ENCODE results near the gene STARD9. TPM values are rescaled to one million over a fixed set of nuclear protein-coding genes. Genes with fewer than 3 reads are reported as not detected.

STARD9 gene
- total and polyA plus RNA-seq, 2 donors from 2014 or later: 1.1 to 7.2 TPM

DNA sequence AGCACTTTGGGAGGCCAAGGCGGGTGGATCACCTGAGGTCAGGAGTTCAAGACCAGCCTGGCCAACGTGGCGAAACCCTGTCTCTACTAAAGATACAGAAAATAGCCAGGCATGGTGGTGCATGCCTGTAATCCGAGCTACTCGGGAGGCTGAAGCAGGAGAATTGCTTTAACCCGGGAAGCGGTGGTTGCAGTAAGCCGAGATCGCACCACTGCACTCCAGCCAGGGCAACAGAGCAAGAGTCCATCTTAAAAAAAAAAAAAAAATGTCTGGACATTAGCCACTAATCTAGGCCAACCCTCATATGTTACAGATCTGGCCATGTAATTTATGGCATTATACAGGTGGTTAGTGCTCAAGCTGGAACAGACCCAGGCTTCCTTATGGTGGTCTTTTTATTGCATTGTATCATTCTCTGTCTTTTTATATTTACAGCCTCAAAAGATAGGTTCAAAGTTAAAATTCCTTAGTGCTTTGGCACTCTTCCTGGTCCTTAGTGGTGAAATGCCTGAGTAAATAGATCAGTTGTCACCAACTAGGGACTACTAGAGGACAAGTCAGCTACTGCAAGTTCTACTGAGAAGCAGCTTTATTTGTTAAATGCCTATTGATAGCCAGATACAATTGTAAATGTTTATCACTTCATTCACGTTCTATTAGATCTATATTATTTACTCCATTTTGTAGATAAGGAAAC, 16.0 kb downstream of the STARD9 start:
- TF ChIP-seq, protein P1, sequence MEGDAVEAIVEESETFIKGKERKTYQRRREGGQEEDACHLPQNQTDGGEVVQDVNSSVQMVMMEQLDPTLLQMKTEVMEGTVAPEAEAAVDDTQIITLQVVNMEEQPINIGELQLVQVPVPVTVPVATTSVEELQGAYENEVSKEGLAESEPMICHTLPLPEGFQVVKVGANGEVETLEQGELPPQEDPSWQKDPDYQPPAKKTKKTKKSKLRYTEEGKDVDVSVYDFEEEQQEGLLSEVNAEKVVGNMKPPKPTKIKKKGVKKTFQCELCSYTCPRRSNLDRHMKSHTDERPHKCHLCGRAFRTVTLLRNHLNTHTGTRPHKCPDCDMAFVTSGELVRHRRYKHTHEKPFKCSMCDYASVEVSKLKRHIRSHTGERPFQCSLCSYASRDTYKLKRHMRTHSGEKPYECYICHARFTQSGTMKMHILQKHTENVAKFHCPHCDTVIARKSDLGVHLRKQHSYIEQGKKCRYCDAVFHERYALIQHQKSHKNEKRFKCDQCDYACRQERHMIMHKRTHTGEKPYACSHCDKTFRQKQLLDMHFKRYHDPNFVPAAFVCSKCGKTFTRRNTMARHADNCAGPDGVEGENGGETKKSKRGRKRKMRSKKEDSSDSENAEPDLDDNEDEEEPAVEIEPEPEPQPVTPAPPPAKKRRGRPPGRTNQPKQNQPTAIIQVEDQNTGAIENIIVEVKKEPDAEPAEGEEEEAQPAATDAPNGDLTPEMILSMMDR (IDR thresholded peaks at IDR 0.05; ENCODE audit: borderline replicate concordance, extremely low read depth, insufficient read depth): peak; percentile 43
- no peaks in the 10 kb centered on the region for H3K36me3 ChIP-seq (ENCODE audit: control insufficient read depth in 2 of 3, insufficient read depth in 3 of 3, low read length in 3 of 3)
- no peak overlapping the region for H3K9ac ChIP-seq (ENCODE audit: low read length in 3 of 3)
- FAIRE-seq: peak; percentile 33
- intact Hi-C loops (cut with DNase I): no loop called here
- no peak overlapping the region for H3K27ac ChIP-seq (ENCODE audit: low read depth in 2 of 2, low read length in 2 of 2)
- no peaks in the 10 kb centered on the region for H3K4me1 ChIP-seq (ENCODE audit: control insufficient read depth in 2 of 3, insufficient read depth in 2 of 3, low read depth in 1 of 3, low read length in 3 of 3)
- no peak overlapping the region for H3K4me3 ChIP-seq (ENCODE audit: low read length in 3 of 3)
- H3K27me3 ChIP-seq (ENCODE audit: control insufficient read depth, insufficient read depth, low read length): no peaks in the 10 kb centered on the region
- DNase-seq: peak in 1 of 5 donors; percentile 57
- H3K9me3 ChIP-seq (ENCODE audit: control insufficient read depth in 2 of 3, insufficient read depth in 1 of 3, low read length in 3 of 3): no peaks in the 10 kb centered on the region

GRCh38 chr15:42592716-42593115, 17.3 kb downstream of the STARD9 start:
- H3K4me1 ChIP-seq (ENCODE audit: control insufficient read depth in 2 of 3, insufficient read depth in 2 of 3, low read depth in 1 of 3, low read length in 3 of 3): no peaks in the 10 kb centered on the region
- no peak for FAIRE-seq
- intact Hi-C loops (cut with DNase I): no loop called here

DNA sequence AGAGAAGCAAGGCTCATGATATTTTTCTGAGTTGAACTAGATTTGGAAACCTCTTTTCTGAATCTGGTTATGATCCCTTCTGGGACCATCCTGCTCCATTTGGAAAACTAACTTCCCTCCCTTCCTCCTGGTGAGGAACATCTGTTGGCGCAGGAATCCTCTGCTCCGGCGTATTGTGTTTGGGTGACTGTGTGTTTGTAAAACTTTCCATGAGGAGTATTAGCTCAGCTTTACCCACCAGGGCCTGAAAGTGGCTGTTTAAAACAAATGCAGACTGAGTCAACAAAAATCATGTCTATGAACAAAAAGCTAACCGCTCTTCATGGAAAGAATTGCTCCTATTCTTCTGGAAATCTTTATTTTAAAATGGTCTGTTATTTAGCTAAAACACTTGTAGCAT, 17.7 kb downstream of the STARD9 start:
- H3K4me1 ChIP-seq (ENCODE audit: control insufficient read depth in 2 of 3, insufficient read depth in 2 of 3, low read depth in 1 of 3, low read length in 3 of 3): no peaks in the 10 kb centered on the region
- no peaks in the 10 kb centered on the region for H3K36me3 ChIP-seq (ENCODE audit: control insufficient read depth in 2 of 3, insufficient read depth in 3 of 3, low read length in 3 of 3)
- H3K9me3 ChIP-seq (ENCODE audit: control insufficient read depth in 2 of 3, insufficient read depth in 1 of 3, low read length in 3 of 3): no peaks in the 10 kb centered on the region
- DNase-seq: no peak
- no peak for FAIRE-seq
- no peak overlapping the region for H3K4me3 ChIP-seq (ENCODE audit: low read length in 3 of 3)
- H3K27me3 ChIP-seq (ENCODE audit: control insufficient read depth, insufficient read depth, low read length): no peaks in the 10 kb centered on the region
- TF ChIP-seq, protein P1 (IDR thresholded peaks at IDR 0.05; ENCODE audit: borderline replicate concordance, extremely low read depth, insufficient read depth): no peak
- H3K9ac ChIP-seq (ENCODE audit: low read length in 3 of 3): no peak overlapping the region
- intact Hi-C loops (cut with DNase I): no loop called here
- no peak overlapping the region for H3K27ac ChIP-seq (ENCODE audit: low read depth in 2 of 2, low read length in 2 of 2)

More at GRCh38 chr15:42592716-42593115, 17.3 kb downstream of the STARD9 start:
- no peak for DNase-seq
- Histone ChIP-seq H3K4me3 (ENCODE audit: low read length in 3 of 3) (no peak overlapping the region), H3K27ac (ENCODE audit: low read depth in 2 of 2, low read length in 2 of 2) (no peak overlapping the region), H3K9ac (ENCODE audit: low read length in 3 of 3) (no peak overlapping the region), H3K36me3 (ENCODE audit: control insufficient read depth in 2 of 3, insufficient read depth in 3 of 3, low read length in 3 of 3) (no peaks in the 10 kb centered on the region), H3K27me3 (ENCODE audit: control insufficient read depth, insufficient read depth, low read length) (no peaks in the 10 kb centered on the region), H3K9me3 (ENCODE audit: control insufficient read depth in 2 of 3, insufficient read depth in 1 of 3, low read length in 3 of 3) (no peaks in the 10 kb centered on the region)
- TF ChIP-seq, protein P1 (IDR thresholded peaks at IDR 0.05; ENCODE audit: borderline replicate concordance, extremely low read depth, insufficient read depth): no peak
